ENCODE data around the gene PLB1.

Gene PLB1

DNA sequence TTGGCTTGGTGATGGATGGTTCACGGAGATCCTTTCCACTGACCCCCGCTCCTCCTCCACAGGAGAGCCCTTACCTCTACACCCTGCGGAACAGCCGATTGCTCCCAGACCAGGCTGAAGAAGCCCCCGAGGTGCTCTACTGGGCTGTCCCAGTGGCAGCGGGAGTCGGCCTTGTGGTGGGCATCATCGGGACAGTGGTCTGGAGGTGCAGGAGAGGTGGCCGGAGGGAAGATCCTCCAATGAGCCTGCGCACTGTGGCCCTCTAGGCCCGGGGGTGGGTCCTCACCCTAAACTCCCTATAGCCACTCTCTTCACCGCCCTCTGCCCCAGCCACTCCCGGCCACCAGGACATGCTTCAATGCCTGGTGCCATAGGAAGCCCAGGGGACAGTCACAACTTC lies 146.9 kb downstream of the PLB1 start:
- Histone ChIP-seq H3K4me3 (ENCODE audit: low read depth, low read length) (no peak overlapping the region), H3K9ac (ENCODE audit: low read depth, low read length) (no peak overlapping the region), H3K27me3 (ENCODE audit: control insufficient read depth, insufficient read depth, low read length) (no peaks in the 10 kb centered on the region), H3K9me3 (ENCODE audit: control insufficient read depth, insufficient read depth, low read length) (no peaks in the 10 kb centered on the region), H3K27ac (ENCODE audit: low read depth, low read length) (no peak overlapping the region), H3K36me3 (ENCODE audit: control insufficient read depth, insufficient read depth, low read length) (no peaks in the 10 kb centered on the region), H3K4me1 (ENCODE audit: control insufficient read depth, insufficient read depth, low read length) (peaks cover 12% of the 10 kb centered on the region)

GRCh38 chr2:28643327-28643726 lies 147.5 kb downstream of the PLB1 start:
- H3K9me3 ChIP-seq (ENCODE audit: control insufficient read depth, insufficient read depth, low read length), result no peaks in the 10 kb centered on the region
- H3K27me3 ChIP-seq (ENCODE audit: control insufficient read depth, insufficient read depth, low read length), result no peaks in the 10 kb centered on the region
- no peaks in the 10 kb centered on the region for H3K36me3 ChIP-seq (ENCODE audit: control insufficient read depth, insufficient read depth, low read length)
- no peak overlapping the region for H3K4me3 ChIP-seq (ENCODE audit: low read depth, low read length)
- H3K27ac ChIP-seq (ENCODE audit: low read depth, low read length), result no peak overlapping the region
- no peak overlapping the region for H3K9ac ChIP-seq (ENCODE audit: low read depth, low read length)
- peaks cover 12% of the 10 kb centered on the region for H3K4me1 ChIP-seq (ENCODE audit: control insufficient read depth, insufficient read depth, low read length)

DNA sequence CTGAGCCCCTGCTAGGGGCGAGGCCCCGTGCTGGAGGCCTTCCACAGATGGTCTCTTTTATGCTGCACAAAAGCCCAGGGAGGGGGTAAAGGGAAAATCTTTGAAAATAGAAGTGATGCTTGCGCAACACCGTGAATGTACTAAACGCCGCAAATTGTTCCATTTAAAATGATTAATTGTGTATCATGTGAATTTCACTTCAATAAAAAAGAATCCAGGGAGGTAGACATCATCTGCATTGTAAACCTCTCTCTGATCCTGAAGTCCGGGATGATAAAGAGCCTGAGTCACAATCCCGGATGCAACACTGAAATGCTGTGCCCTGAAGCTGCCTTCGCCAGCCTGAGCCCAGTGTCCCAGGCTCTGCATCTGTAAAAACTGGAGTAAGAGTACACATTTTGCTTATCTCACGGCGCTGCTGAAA lies 148.1 kb downstream of the PLB1 start:
- Histone ChIP-seq H3K36me3 (ENCODE audit: control insufficient read depth, insufficient read depth, low read length) (no peaks in the 10 kb centered on the region), H3K4me3 (ENCODE audit: low read depth, low read length) (no peak overlapping the region), H3K9ac (ENCODE audit: low read depth, low read length) (no peak overlapping the region), H3K27me3 (ENCODE audit: control insufficient read depth, insufficient read depth, low read length) (no peaks in the 10 kb centered on the region), H3K9me3 (ENCODE audit: control insufficient read depth, insufficient read depth, low read length) (no peaks in the 10 kb centered on the region), H3K27ac (ENCODE audit: low read depth, low read length) (no peak overlapping the region), H3K4me1 (ENCODE audit: control insufficient read depth, insufficient read depth, low read length) (peaks cover 12% of the 10 kb centered on the region)

GRCh38 chr2:28644760-28645159 lies 148.9 kb downstream of the PLB1 start:
- no peak overlapping the region for H3K27ac ChIP-seq (ENCODE audit: low read depth, low read length)
- H3K4me1 ChIP-seq (ENCODE audit: control insufficient read depth, insufficient read depth, low read length), result peaks cover 12% of the 10 kb centered on the region
- no peaks in the 10 kb centered on the region for H3K27me3 ChIP-seq (ENCODE audit: control insufficient read depth, insufficient read depth, low read length)
- no peak overlapping the region for H3K9ac ChIP-seq (ENCODE audit: low read depth, low read length)
- H3K4me3 ChIP-seq (ENCODE audit: low read depth, low read length), result no peak overlapping the region
- no peaks in the 10 kb centered on the region for H3K36me3 ChIP-seq (ENCODE audit: control insufficient read depth, insufficient read depth, low read length)
- no peaks in the 10 kb centered on the region for H3K9me3 ChIP-seq (ENCODE audit: control insufficient read depth, insufficient read depth, low read length)

- Histone ChIP-seq H3K27me3 (ENCODE audit: control insufficient read depth, insufficient read depth, low read length) (no peaks in the 10 kb centered on the region), H3K27ac (ENCODE audit: low read depth, low read length) (no peak overlapping the region), H3K9me3 (ENCODE audit: control insufficient read depth, insufficient read depth, low read length) (no peaks in the 10 kb centered on the region), H3K36me3 (ENCODE audit: control insufficient read depth, insufficient read depth, low read length) (no peaks in the 10 kb centered on the region), H3K4me3 (ENCODE audit: low read depth, low read length) (no peak overlapping the region), H3K9ac (ENCODE audit: low read depth, low read length) (no peak overlapping the region), H3K4me1 (ENCODE audit: control insufficient read depth, insufficient read depth, low read length) (peaks cover 12% of the 10 kb centered on the region)
Measured at GRCh38 chr2:28645553-28645952, 149.7 kb downstream of the PLB1 start.

- Histone ChIP-seq H3K9ac (ENCODE audit: low read depth, low read length) (no peak overlapping the region), H3K4me3 (ENCODE audit: low read depth, low read length) (no peak overlapping the region), H3K4me1 (ENCODE audit: control insufficient read depth, insufficient read depth, low read length) (peaks cover 12% of the 10 kb centered on the region), H3K27ac (ENCODE audit: low read depth, low read length) (no peak overlapping the region), H3K9me3 (ENCODE audit: control insufficient read depth, insufficient read depth, low read length) (no peaks in the 10 kb centered on the region), H3K36me3 (ENCODE audit: control insufficient read depth, insufficient read depth, low read length) (no peaks in the 10 kb centered on the region), H3K27me3 (ENCODE audit: control insufficient read depth, insufficient read depth, low read length) (no peaks in the 10 kb centered on the region)
Measured at GRCh38 chr2:28647682-28648081, 151.8 kb downstream of the PLB1 start.

- H3K27me3 ChIP-seq (ENCODE audit: control insufficient read depth, insufficient read depth, low read length), result no peaks in the 10 kb centered on the region
- H3K36me3 ChIP-seq (ENCODE audit: control insufficient read depth, insufficient read depth, low read length), result no peaks in the 10 kb centered on the region
- H3K9me3 ChIP-seq (ENCODE audit: control insufficient read depth, insufficient read depth, low read length), result no peaks in the 10 kb centered on the region
- H3K4me3 ChIP-seq (ENCODE audit: low read depth, low read length), result no peak overlapping the region
- no peak overlapping the region for H3K9ac ChIP-seq (ENCODE audit: low read depth, low read length)
- no peak overlapping the region for H3K27ac ChIP-seq (ENCODE audit: low read depth, low read length)
- H3K4me1 ChIP-seq (ENCODE audit: control insufficient read depth, insufficient read depth, low read length), result peaks cover 12% of the 10 kb centered on the region
Measured at GRCh38 chr2:28648147-28648546, 152.3 kb downstream of the PLB1 start.

- no peaks in the 10 kb centered on the region for H3K9me3 ChIP-seq (ENCODE audit: control insufficient read depth, insufficient read depth, low read length)
- H3K9ac ChIP-seq (ENCODE audit: low read depth, low read length), result no peak overlapping the region
- no peaks in the 10 kb centered on the region for H3K27me3 ChIP-seq (ENCODE audit: control insufficient read depth, insufficient read depth, low read length)
- peaks cover 9% of the 10 kb centered on the region for H3K4me1 ChIP-seq (ENCODE audit: control insufficient read depth, insufficient read depth, low read length)
- no peaks in the 10 kb centered on the region for H3K36me3 ChIP-seq (ENCODE audit: control insufficient read depth, insufficient read depth, low read length)
- H3K4me3 ChIP-seq (ENCODE audit: low read depth, low read length), result no peak overlapping the region
- no peak overlapping the region for H3K27ac ChIP-seq (ENCODE audit: low read depth, low read length)
Measured at GRCh38 chr2:28648671-28649395, 153.0 kb downstream of the PLB1 start.

DNA sequence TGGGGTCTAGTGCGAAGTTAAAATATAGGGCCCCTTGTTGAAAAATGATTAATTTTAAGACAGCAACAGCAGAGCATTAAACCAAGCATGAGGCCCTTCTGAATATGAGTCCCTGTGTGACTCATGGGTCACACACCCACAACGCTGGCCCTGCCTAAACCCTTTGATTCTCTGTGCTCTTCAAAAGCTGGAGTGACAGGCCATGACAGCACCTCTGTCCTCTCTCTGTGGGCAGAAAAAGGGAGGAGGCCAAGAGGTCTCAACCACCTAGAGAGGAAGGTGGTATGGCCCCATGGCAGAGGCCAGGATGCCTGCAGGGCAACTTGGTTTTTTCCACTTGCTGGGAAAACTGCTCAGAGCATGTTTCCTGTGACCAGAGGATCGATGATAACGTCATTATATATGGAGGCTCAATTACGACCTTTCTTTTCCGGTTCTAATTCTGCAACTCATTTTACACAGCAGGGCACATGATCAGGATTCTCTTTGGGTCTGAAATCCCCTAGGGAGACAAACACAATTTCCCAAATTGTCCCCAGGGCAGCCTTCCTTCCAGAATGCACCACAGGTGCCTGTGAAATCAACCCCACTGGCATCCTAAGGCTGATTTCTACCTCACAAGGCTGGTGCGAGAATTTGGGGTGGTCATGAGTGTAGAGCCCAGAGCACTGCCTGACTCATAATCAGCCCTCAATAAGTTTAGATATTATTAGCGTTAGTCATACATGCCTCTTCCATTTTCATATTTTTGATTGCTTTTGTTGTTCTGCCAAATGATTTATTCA lies 153.8 kb downstream of the PLB1 start:
- H3K27ac ChIP-seq (ENCODE audit: low read depth, low read length), result no peak overlapping the region
- peaks cover 3% of the 10 kb centered on the region for H3K4me1 ChIP-seq (ENCODE audit: control insufficient read depth, insufficient read depth, low read length)
- no peak overlapping the region for H3K4me3 ChIP-seq (ENCODE audit: low read depth, low read length)
- H3K27me3 ChIP-seq (ENCODE audit: control insufficient read depth, insufficient read depth, low read length), result no peaks in the 10 kb centered on the region
- H3K36me3 ChIP-seq (ENCODE audit: control insufficient read depth, insufficient read depth, low read length), result no peaks in the 10 kb centered on the region
- H3K9ac ChIP-seq (ENCODE audit: low read depth, low read length), result no peak overlapping the region
- no peaks in the 10 kb centered on the region for H3K9me3 ChIP-seq (ENCODE audit: control insufficient read depth, insufficient read depth, low read length)

GRCh38 chr2:28650266-28650584 lies 154.4 kb downstream of the PLB1 start:
- Histone ChIP-seq H3K27me3 (ENCODE audit: control insufficient read depth, insufficient read depth, low read length) (no peaks in the 10 kb centered on the region), H3K36me3 (ENCODE audit: control insufficient read depth, insufficient read depth, low read length) (no peaks in the 10 kb centered on the region), H3K4me1 (ENCODE audit: control insufficient read depth, insufficient read depth, low read length) (no peaks in the 10 kb centered on the region), H3K9ac (ENCODE audit: low read depth, low read length) (no peak overlapping the region), H3K9me3 (ENCODE audit: control insufficient read depth, insufficient read depth, low read length) (no peaks in the 10 kb centered on the region), H3K27ac (ENCODE audit: low read depth, low read length) (no peak overlapping the region), H3K4me3 (ENCODE audit: low read depth, low read length) (no peak overlapping the region)

DNA sequence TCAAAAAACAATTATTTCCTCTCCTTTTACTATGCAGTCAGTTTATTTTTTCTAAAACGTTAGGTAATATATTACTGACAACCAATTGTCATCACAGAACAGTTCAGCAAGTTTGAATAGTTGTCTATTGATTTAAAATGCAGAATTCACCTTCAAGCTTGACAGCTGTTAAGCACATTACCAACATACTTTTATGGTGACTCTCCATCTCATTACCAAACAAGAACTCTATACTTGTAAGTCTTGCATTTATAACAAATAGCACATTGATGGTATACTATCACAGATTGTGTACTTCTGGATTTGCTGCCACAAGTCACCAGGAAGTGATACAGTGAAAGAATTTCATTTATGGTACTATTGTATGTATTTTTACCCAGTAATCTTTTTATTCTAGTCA lies 156.4 kb downstream of the PLB1 start:
- Histone ChIP-seq H3K36me3 (ENCODE audit: control insufficient read depth, insufficient read depth, low read length) (no peaks in the 10 kb centered on the region), H3K9me3 (ENCODE audit: control insufficient read depth, insufficient read depth, low read length) (no peaks in the 10 kb centered on the region), H3K27me3 (ENCODE audit: control insufficient read depth, insufficient read depth, low read length) (no peaks in the 10 kb centered on the region), H3K27ac (ENCODE audit: low read depth, low read length) (no peak overlapping the region), H3K9ac (ENCODE audit: low read depth, low read length) (no peak overlapping the region), H3K4me3 (ENCODE audit: low read depth, low read length) (no peak overlapping the region), H3K4me1 (ENCODE audit: control insufficient read depth, insufficient read depth, low read length) (no peaks in the 10 kb centered on the region)

All from HUES48 (cell line).